Stimulated activated CD8-positive, alpha-beta memory T cell treated with anti-CD3 and anti-CD28 coated beads, Interleukin-12 subunit alpha, Interleukin-12 subunit beta, amount 100 ng/mL, for 24 hours (primary cell): Measurements from ENCODE around the gene SYNDIG1.

ENCODE experiments used
- DNase-seq: peaks from one replicate; pipeline ENCODE4 v3.0.0-alpha.2; 2020; ENCODE audit errors: extremely low read depth

Gene SYNDIG1

DNA sequence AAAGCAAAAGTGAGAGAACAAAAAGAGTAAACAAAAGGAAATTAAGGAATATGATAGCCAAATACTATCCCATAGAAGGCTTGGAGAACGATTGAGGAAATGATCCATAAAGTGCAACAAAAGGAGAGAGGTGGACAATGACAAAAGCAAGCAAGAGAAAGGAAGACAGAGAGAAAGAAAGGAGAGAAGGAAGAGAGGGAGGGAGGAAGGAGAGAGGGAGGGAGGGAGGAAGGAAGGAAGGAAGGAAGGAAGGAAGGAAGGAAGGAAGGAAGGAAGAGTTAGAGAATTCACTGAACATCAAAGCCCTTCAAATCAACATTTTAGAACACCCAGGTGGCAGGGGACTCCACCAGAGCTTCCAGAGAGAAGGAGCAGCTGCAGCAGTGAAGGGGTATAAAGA, 185.0 kb downstream of the SYNDIG1 start:
- no peak for DNase-seq

DNA sequence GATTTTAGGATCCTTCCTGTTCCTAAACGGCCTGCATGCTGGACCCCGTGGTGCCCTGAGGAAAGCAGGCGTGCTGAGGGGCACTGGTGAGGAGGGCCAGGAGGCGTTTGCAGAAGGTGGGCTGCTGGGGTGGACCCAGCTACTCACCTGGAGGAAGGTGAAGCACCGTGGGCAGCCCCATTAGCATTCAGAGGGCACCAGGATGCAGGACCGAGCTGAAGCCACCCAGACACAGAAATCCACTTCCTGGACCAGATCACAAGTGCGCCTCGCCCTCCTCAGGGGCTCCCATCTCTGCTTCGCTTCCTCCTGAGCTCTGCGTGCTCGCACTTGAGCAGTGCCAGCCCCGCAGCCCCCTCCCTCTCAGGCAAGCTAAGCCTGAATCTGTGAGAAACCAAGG, 187.0 kb downstream of the SYNDIG1 start:
- no peak for DNase-seq

GRCh38 chr20:24657196-24657595, 187.8 kb downstream of the SYNDIG1 start:
- DNase-seq, result no peak

- no peak for DNase-seq
Observed at GRCh38 chr20:24657878-24658620, 188.6 kb downstream of the SYNDIG1 start.

DNA sequence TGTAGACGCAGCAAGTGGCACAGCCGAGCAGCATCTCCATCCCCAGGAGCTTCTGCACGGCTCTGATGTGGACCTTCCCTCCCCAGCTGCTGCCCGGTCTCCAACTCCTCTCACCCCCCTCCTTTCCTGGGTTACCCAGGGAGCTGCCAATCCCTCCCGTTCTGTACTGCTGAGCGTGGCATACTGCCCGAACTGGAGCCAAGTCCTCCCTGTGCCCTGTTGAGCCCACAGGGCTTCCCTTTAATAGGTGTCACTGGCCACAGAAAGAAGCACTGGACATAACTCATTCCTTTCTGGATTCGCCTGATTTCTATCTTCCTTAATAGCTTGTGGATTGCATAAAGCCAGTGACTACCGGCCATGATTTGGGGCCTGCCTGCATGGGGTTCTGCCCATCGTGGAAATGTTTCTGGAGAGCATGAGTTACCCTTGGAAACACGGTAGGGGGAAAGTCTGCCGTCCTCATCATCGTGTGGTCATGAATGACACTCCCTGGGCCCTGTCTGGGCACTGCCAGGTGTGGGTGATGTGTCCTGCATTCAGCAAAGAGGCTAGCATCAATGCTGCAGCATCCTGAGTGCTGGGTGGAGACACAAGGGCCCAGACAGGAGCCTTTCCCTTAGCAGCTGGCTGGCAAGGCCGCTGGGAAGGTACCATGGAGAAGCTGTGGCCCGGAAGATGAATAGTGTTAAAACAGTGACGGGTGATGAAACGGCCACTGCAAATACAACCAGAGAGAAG, 189.7 kb downstream of the SYNDIG1 start:
- no peak for DNase-seq

DNA sequence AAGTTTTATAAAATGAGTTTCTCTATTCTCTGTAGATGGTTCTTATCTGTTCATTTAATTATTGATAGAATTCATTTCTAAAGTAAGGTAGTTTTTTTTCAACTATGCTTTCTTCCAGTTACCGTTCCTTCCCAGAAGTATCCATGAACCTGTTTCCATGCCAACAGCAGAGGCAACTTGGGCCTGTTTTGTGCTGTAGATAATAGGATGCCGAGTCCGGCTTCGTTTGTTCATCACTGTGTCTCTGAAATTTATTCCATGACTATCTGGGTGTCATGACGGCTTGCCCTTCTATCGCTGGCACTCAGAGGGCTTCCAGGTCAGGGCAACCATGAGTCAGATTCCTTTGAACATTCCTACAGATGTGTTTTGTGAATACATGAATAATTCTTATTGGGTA, 190.4 kb downstream of the SYNDIG1 start:
- DNase-seq, result no peak

- DNase-seq, result no peak
Observed at GRCh38 chr20:24660651-24661050, 191.2 kb downstream of the SYNDIG1 start.

DNA sequence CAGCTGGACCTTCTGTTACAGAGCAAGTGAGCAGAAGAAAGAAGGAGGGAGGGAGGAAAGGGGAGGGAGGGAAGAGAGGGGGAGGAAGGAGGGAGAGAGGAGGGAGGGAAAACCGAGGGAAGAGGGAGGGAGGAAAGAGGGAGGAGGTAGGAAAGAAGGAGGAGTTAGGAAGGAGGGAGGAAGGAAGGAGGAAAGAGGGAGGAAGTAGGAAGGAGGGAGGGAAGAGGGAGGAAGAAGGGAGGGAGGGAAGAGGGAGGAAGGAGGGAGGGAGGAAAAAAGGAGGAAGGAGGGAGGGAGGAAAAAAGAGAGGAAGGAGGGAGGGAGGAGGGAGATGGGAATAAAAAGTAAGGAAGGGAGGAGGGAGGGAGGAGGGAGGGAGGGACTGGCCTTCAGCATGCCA, 191.8 kb downstream of the SYNDIG1 start:
- DNase-seq, result no peak

DNA sequence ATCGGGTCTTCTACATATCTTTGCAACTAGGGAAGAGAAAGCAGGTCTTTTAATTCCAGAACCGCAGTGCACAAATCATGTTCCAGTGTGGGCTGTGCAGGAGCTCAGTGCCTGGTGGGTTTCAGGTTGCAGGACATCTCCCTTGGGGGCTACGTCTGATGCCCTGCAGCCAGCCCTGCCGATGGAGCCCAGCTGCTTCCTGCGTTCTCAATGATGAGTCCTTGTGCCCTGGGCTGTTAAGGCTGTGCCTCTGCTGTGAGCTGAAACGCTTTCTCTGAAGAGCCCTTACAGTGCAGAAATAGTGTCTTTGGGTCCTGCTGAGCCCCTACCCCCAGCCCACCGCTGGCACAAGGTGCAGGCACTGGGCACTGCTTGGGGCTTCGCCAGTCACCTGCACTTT, 192.9 kb downstream of the SYNDIG1 start:
- no peak for DNase-seq

- no peak for DNase-seq
Observed at GRCh38 chr20:24662752-24663365, 193.4 kb downstream of the SYNDIG1 start.

GRCh38 chr20:24663496-24663895, 194.1 kb downstream of the SYNDIG1 start:
- DNase-seq, result no peak

GRCh38 chr20:24664266-24664986, 195.0 kb downstream of the SYNDIG1 start:
- DNase-seq, result no peak

GRCh38 chr20:24665196-24665595, 195.8 kb downstream of the SYNDIG1 start:
- DNase-seq, result no peak

GRCh38 chr20:24665741-24666191, 196.3 kb downstream of the SYNDIG1 start:
- no peak for DNase-seq

- DNase-seq, result no peak
Observed at GRCh38 chr20:24667689-24668383, 198.4 kb downstream of the SYNDIG1 start.

DNA sequence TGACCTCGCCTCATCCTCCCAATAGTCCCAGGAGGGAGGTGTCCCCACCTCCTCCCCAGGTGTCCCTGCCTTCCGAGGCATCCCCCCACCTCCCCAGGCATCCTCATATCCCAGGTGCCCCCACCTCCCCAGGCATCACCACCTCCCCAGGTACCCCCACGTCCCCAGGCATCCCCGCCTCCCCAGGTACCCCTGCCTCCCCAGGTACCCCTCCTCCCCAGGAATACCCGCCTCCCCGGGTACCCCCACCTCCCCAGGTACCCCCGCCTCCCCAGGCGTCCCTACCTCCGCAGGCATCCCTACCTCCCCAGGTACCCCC, 198.9 kb downstream of the SYNDIG1 start:
- no peak for DNase-seq

DNA sequence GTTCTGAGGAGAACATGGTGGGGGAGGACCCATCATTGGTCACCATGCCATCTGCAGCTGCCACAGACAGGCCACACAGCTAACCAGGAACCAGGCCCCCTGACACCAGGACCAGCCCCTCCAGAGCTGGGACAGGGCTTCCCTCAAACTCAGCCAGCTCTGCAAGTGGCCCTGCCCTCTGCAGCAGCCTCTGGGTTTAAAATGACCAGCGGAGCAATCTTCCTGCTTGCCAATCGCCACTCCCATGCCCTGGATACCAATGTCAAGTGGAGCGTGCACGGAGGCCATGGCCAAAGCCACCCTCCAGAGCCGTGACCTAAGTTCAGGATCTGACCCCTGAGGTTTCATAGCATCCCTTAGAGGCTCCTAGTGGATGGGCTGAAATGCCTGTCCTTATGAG, 199.4 kb downstream of the SYNDIG1 start:
- no peak for DNase-seq

DNA sequence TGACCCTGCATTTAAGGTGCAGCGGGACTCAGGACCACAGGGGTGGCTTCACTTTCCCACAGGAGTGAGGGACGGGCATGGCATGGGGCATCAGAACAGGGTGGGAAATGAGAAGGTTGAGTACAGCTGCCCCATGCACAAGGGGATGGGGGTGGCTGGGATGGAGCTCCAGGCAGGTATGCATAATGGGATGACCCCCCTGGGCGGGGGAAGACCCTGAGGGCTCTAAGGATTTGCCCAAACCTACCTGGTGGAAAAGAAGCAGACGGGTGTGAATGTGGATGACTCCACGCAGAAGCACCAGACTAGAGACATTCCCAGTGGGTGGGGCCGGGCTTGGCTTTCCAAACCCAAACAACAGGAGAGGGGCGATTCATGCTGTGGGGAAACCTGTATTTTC, 200.3 kb downstream of the SYNDIG1 start:
- no peak for DNase-seq

DNA sequence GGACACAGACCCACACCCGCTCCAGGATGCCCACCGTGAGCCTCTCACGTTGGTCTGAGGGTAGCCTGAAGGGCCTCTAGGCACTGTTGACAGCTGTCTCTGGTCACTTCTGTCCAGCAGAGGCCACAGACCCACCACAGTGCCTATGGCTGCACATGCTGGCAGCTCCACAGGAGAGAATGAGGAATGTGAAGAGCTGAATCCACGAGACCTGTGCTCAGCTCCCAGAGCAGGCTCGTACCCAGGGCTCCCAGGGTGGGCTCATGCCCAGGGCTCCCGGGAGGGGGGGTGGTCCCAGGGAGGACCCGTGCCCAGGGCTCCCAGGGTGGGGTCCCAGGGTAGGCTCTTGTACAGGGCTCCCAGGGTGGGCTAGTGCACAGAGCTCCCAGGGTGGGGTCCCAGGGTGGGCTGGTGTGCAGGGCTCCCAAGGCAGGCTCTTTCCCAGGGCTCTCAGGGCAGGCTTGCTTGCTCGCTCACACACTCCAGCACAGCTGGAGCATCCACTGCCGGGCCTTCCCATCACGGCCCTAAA, 201.0 kb downstream of the SYNDIG1 start:
- DNase-seq, result no peak

DNA sequence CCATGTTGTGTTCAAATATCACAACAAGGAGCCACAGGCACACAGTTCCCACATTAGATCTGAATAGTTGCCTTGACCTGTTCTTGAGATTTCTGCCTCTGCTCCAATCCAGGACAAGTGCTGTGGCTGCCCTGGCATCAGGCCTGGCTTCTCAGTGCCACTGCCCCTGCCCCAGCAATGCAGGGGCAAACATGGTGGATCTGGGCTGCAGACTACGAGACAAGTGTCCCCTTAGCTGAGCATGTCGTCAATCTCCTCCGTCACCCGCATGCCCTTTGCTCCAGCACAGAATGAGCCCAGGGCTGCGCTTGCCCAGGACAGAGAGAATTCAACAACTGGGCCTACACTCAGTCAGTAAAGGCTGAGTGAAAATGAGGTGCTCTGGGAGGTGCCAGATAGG, 201.6 kb downstream of the SYNDIG1 start:
- no peak for DNase-seq

- DNase-seq, result no peak
Observed at GRCh38 chr20:24672181-24672880, 202.9 kb downstream of the SYNDIG1 start.
